ENCODE results near the gene NAV3. TPM values are rescaled to one million over a fixed set of nuclear protein-coding genes. Genes with fewer than 3 reads are reported as not detected.

The NAV3 gene
- total and polyA plus RNA-seq, 2 donors: 1.4 to 5.4 TPM

- no peak overlapping the region for H3K27ac ChIP-seq (ENCODE audit: low read depth in 1 of 2, low read length in 1 of 2)
- H3K4me1 ChIP-seq (ENCODE audit: control insufficient read depth in 2 of 2, insufficient read depth in 2 of 2, low read length in 2 of 2): no peaks in the 10 kb centered on the region
- no peak for DNase-seq (ENCODE audit: low read depth in 6 of 9, low spot score in 9 of 9)
- H3K9me3 ChIP-seq (ENCODE audit: control insufficient read depth in 2 of 2, insufficient read depth in 1 of 2, low read length in 1 of 2): no peaks in the 10 kb centered on the region
- H3K4me3 ChIP-seq (ENCODE audit: low read length in 2 of 2): no peak overlapping the region
- no peaks in the 10 kb centered on the region for H3K36me3 ChIP-seq (ENCODE audit: control insufficient read depth in 2 of 2, insufficient read depth in 2 of 2, low read length in 1 of 2)
- no peaks in the 10 kb centered on the region for H3K27me3 ChIP-seq (ENCODE audit: control insufficient read depth in 2 of 2, insufficient read depth in 1 of 2, low read length in 1 of 2)
- WGBS: 70% methylated on average over 3 of the region's 3 CpGs
Observed at GRCh38 chr12:78194448-78194847, 363.8 kb downstream of the NAV3 start.

GRCh38 chr12:78198896-78199295 is 368.2 kb downstream of the NAV3 start:
- Histone ChIP-seq H3K4me3 (ENCODE audit: low read length in 2 of 2) (no peak overlapping the region), H3K27me3 (ENCODE audit: control insufficient read depth in 2 of 2, insufficient read depth in 1 of 2, low read length in 1 of 2) (no peaks in the 10 kb centered on the region), H3K4me1 (ENCODE audit: control insufficient read depth in 2 of 2, insufficient read depth in 2 of 2, low read length in 2 of 2) (no peaks in the 10 kb centered on the region), H3K9me3 (ENCODE audit: control insufficient read depth in 2 of 2, insufficient read depth in 1 of 2, low read length in 1 of 2) (no peaks in the 10 kb centered on the region), H3K27ac (ENCODE audit: low read depth in 1 of 2, low read length in 1 of 2) (no peak overlapping the region), H3K36me3 (ENCODE audit: control insufficient read depth in 2 of 2, insufficient read depth in 2 of 2, low read length in 1 of 2) (no peaks in the 10 kb centered on the region)
- 94% methylated on average over 1 of the region's 1 CpG for WGBS
- no peak for DNase-seq (ENCODE audit: low read depth in 6 of 9, low spot score in 9 of 9)

GRCh38 chr12:78199926-78200325 is 369.2 kb downstream of the NAV3 start:
- no peaks in the 10 kb centered on the region for H3K9me3 ChIP-seq (ENCODE audit: control insufficient read depth in 2 of 2, insufficient read depth in 1 of 2, low read length in 1 of 2)
- no peak overlapping the region for H3K27ac ChIP-seq (ENCODE audit: low read depth in 1 of 2, low read length in 1 of 2)
- no peaks in the 10 kb centered on the region for H3K36me3 ChIP-seq (ENCODE audit: control insufficient read depth in 2 of 2, insufficient read depth in 2 of 2, low read length in 1 of 2)
- WGBS: 81% methylated on average over 1 of the region's 1 CpG
- no peaks in the 10 kb centered on the region for H3K27me3 ChIP-seq (ENCODE audit: control insufficient read depth in 2 of 2, insufficient read depth in 1 of 2, low read length in 1 of 2)
- H3K4me1 ChIP-seq (ENCODE audit: control insufficient read depth in 2 of 2, insufficient read depth in 2 of 2, low read length in 2 of 2): no peaks in the 10 kb centered on the region
- DNase-seq (ENCODE audit: low read depth in 6 of 9, low spot score in 9 of 9): no peak
- no peak overlapping the region for H3K4me3 ChIP-seq (ENCODE audit: low read length in 2 of 2)

GRCh38 chr12:78204926-78205325 is 374.2 kb downstream of the NAV3 start:
- no peak for DNase-seq (ENCODE audit: low read depth in 6 of 9, low spot score in 9 of 9)
- H3K27ac ChIP-seq (ENCODE audit: low read depth in 1 of 2, low read length in 1 of 2): no peak overlapping the region
- no peak overlapping the region for H3K4me3 ChIP-seq (ENCODE audit: low read length in 2 of 2)
- H3K9me3 ChIP-seq (ENCODE audit: control insufficient read depth in 2 of 2, insufficient read depth in 1 of 2, low read length in 1 of 2): no peaks in the 10 kb centered on the region
- no peaks in the 10 kb centered on the region for H3K36me3 ChIP-seq (ENCODE audit: control insufficient read depth in 2 of 2, insufficient read depth in 2 of 2, low read length in 1 of 2)
- WGBS: 81% methylated on average over 4 of the region's 4 CpGs
- no peaks in the 10 kb centered on the region for H3K27me3 ChIP-seq (ENCODE audit: control insufficient read depth in 2 of 2, insufficient read depth in 1 of 2, low read length in 1 of 2)
- no peaks in the 10 kb centered on the region for H3K4me1 ChIP-seq (ENCODE audit: control insufficient read depth in 2 of 2, insufficient read depth in 2 of 2, low read length in 2 of 2)

GRCh38 chr12:78208092-78208491 is 377.4 kb downstream of the NAV3 start:
- no peak for DNase-seq (ENCODE audit: low read depth in 6 of 9, low spot score in 9 of 9)
- no peak overlapping the region for H3K4me3 ChIP-seq (ENCODE audit: low read length in 2 of 2)
- H3K4me1 ChIP-seq (ENCODE audit: control insufficient read depth in 2 of 2, insufficient read depth in 2 of 2, low read length in 2 of 2): no peaks in the 10 kb centered on the region
- no peaks in the 10 kb centered on the region for H3K36me3 ChIP-seq (ENCODE audit: control insufficient read depth in 2 of 2, insufficient read depth in 2 of 2, low read length in 1 of 2)
- H3K9me3 ChIP-seq (ENCODE audit: control insufficient read depth in 2 of 2, insufficient read depth in 1 of 2, low read length in 1 of 2): no peaks in the 10 kb centered on the region
- no peak overlapping the region for H3K27ac ChIP-seq (ENCODE audit: low read depth in 1 of 2, low read length in 1 of 2)
- 90% methylated on average over 6 of the region's 6 CpGs for WGBS
- H3K27me3 ChIP-seq (ENCODE audit: control insufficient read depth in 2 of 2, insufficient read depth in 1 of 2, low read length in 1 of 2): no peaks in the 10 kb centered on the region

GRCh38 chr12:78209846-78210505 is 379.3 kb downstream of the NAV3 start:
- WGBS: 91% methylated on average over 12 of the region's 12 CpGs
- no peaks in the 10 kb centered on the region for H3K9me3 ChIP-seq (ENCODE audit: control insufficient read depth in 2 of 2, insufficient read depth in 1 of 2, low read length in 1 of 2)
- no peak overlapping the region for H3K4me3 ChIP-seq (ENCODE audit: low read length in 2 of 2)
- H3K4me1 ChIP-seq (ENCODE audit: control insufficient read depth in 2 of 2, insufficient read depth in 2 of 2, low read length in 2 of 2): no peaks in the 10 kb centered on the region
- no peaks in the 10 kb centered on the region for H3K27me3 ChIP-seq (ENCODE audit: control insufficient read depth in 2 of 2, insufficient read depth in 1 of 2, low read length in 1 of 2)
- no peaks in the 10 kb centered on the region for H3K36me3 ChIP-seq (ENCODE audit: control insufficient read depth in 2 of 2, insufficient read depth in 2 of 2, low read length in 1 of 2)
- DNase-seq (ENCODE audit: low read depth in 6 of 9, low spot score in 9 of 9): no peak
- H3K27ac ChIP-seq (ENCODE audit: low read depth in 1 of 2, low read length in 1 of 2): no peak overlapping the region

- 93% methylated on average over 1 of the region's 1 CpG for WGBS
- Histone ChIP-seq H3K27ac (ENCODE audit: low read depth in 1 of 2, low read length in 1 of 2) (no peak overlapping the region), H3K27me3 (ENCODE audit: control insufficient read depth in 2 of 2, insufficient read depth in 1 of 2, low read length in 1 of 2) (no peaks in the 10 kb centered on the region), H3K4me3 (ENCODE audit: low read length in 2 of 2) (no peak overlapping the region), H3K4me1 (ENCODE audit: control insufficient read depth in 2 of 2, insufficient read depth in 2 of 2, low read length in 2 of 2) (no peaks in the 10 kb centered on the region), H3K9me3 (ENCODE audit: control insufficient read depth in 2 of 2, insufficient read depth in 1 of 2, low read length in 1 of 2) (no peaks in the 10 kb centered on the region), H3K36me3 (ENCODE audit: control insufficient read depth in 2 of 2, insufficient read depth in 2 of 2, low read length in 1 of 2) (no peaks in the 10 kb centered on the region)
- DNase-seq (ENCODE audit: low read depth in 6 of 9, low spot score in 9 of 9): no peak
Observed at GRCh38 chr12:78210506-78210860, 379.8 kb downstream of the NAV3 start.

- Histone ChIP-seq H3K27me3 (ENCODE audit: control insufficient read depth in 2 of 2, insufficient read depth in 1 of 2, low read length in 1 of 2) (no peaks in the 10 kb centered on the region), H3K4me1 (ENCODE audit: control insufficient read depth in 2 of 2, insufficient read depth in 2 of 2, low read length in 2 of 2) (no peaks in the 10 kb centered on the region), H3K27ac (ENCODE audit: low read depth in 1 of 2, low read length in 1 of 2) (no peak overlapping the region), H3K4me3 (ENCODE audit: low read length in 2 of 2) (no peak overlapping the region), H3K36me3 (ENCODE audit: control insufficient read depth in 2 of 2, insufficient read depth in 2 of 2, low read length in 1 of 2) (no peaks in the 10 kb centered on the region), H3K9me3 (ENCODE audit: control insufficient read depth in 2 of 2, insufficient read depth in 1 of 2, low read length in 1 of 2) (no peaks in the 10 kb centered on the region)
- 87% methylated on average over 4 of the region's 4 CpGs for WGBS
- DNase-seq (ENCODE audit: low read depth in 6 of 9, low spot score in 9 of 9): no peak
Observed at GRCh38 chr12:78210894-78211302, 380.2 kb downstream of the NAV3 start.

GRCh38 chr12:78220811-78221210 is 390.1 kb downstream of the NAV3 start:
- no peak for DNase-seq (ENCODE audit: low read depth in 6 of 9, low spot score in 9 of 9)
- Histone ChIP-seq H3K36me3 (ENCODE audit: control insufficient read depth in 2 of 2, insufficient read depth in 2 of 2, low read length in 1 of 2) (no peaks in the 10 kb centered on the region), H3K27me3 (ENCODE audit: control insufficient read depth in 2 of 2, insufficient read depth in 1 of 2, low read length in 1 of 2) (no peaks in the 10 kb centered on the region), H3K9me3 (ENCODE audit: control insufficient read depth in 2 of 2, insufficient read depth in 1 of 2, low read length in 1 of 2) (no peaks in the 10 kb centered on the region), H3K4me1 (ENCODE audit: control insufficient read depth in 2 of 2, insufficient read depth in 2 of 2, low read length in 2 of 2) (no peaks in the 10 kb centered on the region), H3K4me3 (ENCODE audit: low read length in 2 of 2) (no peak overlapping the region), H3K27ac (ENCODE audit: low read depth in 1 of 2, low read length in 1 of 2) (no peak overlapping the region)
- over 99% methylated on average over 2 of the region's 2 CpGs for WGBS

- H3K4me1 ChIP-seq (ENCODE audit: control insufficient read depth in 2 of 2, insufficient read depth in 2 of 2, low read length in 2 of 2): no peaks in the 10 kb centered on the region
- DNase-seq (ENCODE audit: low read depth in 6 of 9, low spot score in 9 of 9): no peak
- H3K36me3 ChIP-seq (ENCODE audit: control insufficient read depth in 2 of 2, insufficient read depth in 2 of 2, low read length in 1 of 2): no peaks in the 10 kb centered on the region
- WGBS: 94% methylated on average over 5 of the region's 5 CpGs
- H3K27me3 ChIP-seq (ENCODE audit: control insufficient read depth in 2 of 2, insufficient read depth in 1 of 2, low read length in 1 of 2): no peaks in the 10 kb centered on the region
- H3K9me3 ChIP-seq (ENCODE audit: control insufficient read depth in 2 of 2, insufficient read depth in 1 of 2, low read length in 1 of 2): no peaks in the 10 kb centered on the region
- no peak overlapping the region for H3K4me3 ChIP-seq (ENCODE audit: low read length in 2 of 2)
- no peak overlapping the region for H3K27ac ChIP-seq (ENCODE audit: low read depth in 1 of 2, low read length in 1 of 2)
Observed at GRCh38 chr12:78224154-78224553, 393.5 kb downstream of the NAV3 start.

Measured in thymus (tissue), 11 donors.